ENCODE data around the gene PIK3R6.
A peak's percentile ranks its signal among the peaks of the same experiment; 100 is the strongest.

Gene PIK3R6

GRCh38 chr17:8846768-8847211 lies 20.7 kb downstream of the PIK3R6 start:
- no peak for DNase-seq

- DNase-seq, result no peak
Measured at GRCh38 chr17:8844229-8845218, 22.9 kb downstream of the PIK3R6 start.

- no peak for DNase-seq
Measured at GRCh38 chr17:8843344-8843743, 24.1 kb downstream of the PIK3R6 start.

DNA sequence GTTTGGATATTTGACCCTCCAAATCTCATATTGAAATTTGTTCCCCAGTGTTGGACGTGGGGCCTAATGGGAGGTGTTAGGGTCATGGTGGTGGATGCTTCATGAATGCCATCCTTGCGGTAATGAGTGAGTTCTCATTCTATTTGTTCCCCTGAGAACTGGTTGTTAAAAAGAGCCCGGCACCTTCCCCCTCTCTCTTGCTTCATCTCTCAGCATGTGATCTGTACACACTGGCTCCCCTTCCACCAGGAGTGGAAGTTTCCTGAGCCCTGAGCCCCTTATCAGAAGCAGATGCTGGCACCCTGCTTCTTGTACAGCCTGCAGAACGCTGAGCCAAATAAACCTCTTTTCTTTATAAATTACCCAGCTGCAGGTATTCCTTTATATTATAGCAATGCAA lies 25.6 kb downstream of the PIK3R6 start:
- DNase-seq, result no peak

DNA sequence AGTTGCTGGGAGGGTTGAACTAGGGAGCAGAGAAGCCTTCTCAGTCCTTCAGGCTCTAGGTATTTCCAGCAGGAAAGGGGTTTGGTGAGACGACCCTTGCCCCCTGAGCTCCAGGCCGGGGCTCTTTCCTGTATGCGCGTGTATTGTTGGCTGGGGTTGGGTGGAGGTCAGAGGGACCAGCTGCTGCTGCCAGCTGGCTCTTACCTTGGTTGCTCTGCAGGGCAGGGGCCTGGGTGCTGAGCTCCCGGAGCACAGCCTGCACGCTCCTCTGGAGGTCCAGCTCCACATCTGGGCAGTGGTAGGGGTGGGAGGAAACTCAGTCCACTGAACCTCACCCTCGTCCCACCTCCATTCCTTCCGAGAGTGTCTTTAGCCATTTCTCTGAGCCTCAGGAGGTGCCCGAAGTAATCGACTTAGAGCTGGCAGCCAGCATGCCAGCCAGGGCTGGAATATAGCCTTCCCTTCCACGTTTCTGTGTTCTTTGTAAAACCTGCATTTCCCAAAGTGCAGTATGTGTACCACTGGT lies 28.0 kb downstream of the PIK3R6 start:
- DNase-seq, result no peak

DNA sequence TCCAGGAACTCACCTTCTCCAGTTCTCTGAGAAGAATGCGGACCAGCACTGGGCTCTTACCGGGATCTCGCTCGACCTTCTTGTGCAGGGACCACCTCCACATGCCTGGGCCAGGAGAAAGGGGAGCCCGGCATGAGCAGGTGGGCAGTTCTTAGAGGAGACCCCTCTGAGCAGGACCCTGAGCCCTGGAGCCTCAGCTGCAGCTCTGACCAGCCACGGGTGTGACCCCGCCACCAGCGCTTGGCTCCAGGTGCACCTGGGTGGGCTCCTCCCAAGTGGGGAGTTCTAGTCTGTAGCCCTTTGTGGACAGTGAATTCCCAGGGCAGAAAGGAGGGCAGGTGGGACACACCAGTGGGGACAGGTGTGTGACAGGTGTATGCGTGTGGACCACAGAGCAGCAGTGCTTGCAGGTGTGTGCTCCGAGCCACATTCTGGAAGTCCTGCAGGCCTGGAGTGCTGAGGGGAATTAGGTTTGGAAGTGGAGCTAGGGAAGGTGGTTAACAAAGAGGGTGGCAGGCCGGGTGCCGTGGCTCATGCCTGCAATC lies 28.9 kb downstream of the PIK3R6 start:
- no peak for DNase-seq

DNA sequence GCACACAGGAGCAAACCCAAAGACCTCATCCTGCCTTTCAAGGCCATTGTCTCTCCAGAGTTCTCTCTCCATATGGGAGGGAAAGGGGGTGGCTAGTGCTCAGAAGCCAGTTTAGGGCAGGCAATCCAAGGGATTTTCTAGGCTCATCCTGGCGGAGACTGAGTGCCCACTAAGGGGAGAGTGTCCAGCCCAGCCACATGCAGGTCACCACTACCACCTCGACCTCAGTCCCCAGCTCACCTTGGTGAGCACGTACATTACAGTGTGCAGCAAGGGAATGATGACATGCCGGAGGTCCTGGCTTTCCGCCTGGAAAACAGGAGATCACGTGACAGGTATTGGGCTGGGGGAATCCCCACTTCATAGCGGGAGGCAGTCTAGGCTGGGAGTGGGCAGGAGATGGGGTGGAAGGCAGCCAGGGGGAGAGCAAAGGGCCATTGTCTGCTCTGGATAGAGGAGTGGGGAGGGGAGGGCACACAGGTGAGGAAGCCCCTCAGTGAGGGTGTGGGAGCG lies 29.9 kb downstream of the PIK3R6 start:
- DNase-seq, result no peak

- no peak for DNase-seq
Measured at GRCh38 chr17:8836821-8837562, 30.5 kb downstream of the PIK3R6 start.

- no peak for DNase-seq
Measured at GRCh38 chr17:8835631-8836364, 31.7 kb downstream of the PIK3R6 start.

- no peak for DNase-seq
Measured at GRCh38 chr17:8835106-8835505, 32.4 kb downstream of the PIK3R6 start.

- peak; percentile 40 to 55 for DNase-seq
Measured at GRCh38 chr17:8832711-8833352, 34.6 kb downstream of the PIK3R6 start.

DNA sequence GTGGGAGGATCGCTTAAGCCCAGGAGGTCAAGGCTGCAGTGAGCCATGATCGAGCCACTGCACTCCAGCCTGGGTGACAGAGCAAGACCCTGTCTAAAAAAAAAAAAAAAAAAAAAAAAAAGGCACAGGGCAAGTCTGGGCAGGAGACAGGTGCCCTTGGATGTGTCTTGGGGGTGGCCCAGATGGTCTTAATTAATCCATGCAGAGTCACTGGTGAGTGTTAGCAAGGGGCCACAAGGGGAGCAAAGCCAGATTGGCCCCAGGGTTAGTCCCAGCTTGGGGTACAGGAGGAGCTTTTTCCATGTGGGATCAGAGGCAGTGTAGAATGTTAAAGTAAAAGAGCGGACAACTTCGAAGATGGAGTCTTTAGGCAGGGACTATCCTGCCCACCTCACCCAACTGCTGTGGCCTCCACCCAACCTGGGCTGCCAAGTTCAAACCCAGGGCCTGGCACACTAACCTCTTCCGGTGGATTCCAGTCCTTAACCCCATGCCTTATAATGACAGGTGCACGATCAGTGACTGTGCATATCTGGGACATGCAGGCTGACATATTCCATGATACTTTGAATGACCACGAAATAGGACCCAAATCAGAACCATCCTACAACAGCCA lies 36.1 kb downstream of the PIK3R6 start:
- DNase-seq, result no peak

- DNase-seq, result no peak
Measured at GRCh38 chr17:8830141-8830540, 37.3 kb downstream of the PIK3R6 start.

DNA sequence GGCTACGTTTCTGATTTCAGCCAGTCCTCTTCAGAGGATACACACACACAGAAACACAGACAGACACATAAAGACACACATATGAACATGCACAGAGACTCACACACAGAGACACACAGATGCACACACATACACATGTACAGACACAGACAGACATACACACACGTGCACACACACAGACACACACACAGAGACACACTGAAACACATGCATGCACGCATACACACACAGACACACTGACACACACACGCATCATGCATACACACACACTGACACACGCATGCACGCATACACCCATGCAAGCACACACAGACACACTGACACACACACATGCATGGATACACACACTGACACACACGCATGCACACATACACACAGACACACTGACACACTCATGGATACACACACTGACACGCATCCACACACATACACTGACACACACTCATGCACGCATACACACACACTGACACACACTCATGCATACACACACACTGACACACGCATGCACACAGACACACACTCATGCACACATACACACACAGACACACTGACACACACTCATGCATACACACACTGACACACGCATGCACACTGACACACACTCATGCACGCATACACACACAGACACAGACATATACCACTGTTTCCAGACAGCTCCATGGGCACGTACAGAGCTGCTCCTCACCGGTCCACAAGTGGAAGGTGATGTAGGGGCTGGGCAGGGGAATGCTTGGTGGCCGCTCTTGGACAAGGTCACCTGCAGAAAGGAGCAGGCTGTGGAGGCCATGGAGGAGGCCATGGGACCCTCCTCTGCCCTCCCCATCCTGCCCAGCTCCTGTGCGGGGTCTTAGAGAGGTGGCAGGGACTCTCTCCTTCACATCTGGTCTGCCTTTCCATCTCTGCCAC lies 38.2 kb downstream of the PIK3R6 start:
- DNase-seq, result no peak

DNA sequence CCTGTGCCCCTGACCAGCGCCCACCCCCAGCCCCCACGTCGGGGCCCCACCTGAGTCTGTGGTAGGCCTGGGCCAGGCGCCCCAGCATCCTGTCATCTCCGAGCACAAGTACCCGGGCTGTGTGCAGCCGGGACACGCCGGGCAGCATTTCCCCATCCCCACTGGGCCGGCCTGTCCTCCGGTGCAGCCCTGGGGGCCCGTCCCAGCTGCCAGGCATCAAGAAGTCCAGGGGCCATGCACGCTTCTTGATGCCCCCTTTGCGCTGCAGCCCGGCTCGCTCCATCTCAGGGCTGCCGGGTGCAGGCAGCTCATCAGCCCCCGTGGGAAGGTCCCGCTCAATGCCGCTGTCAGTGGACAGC lies 39.0 kb downstream of the PIK3R6 start:
- DNase-seq, result no peak

GRCh38 chr17:8826808-8827435 lies 40.6 kb downstream of the PIK3R6 start:
- no peak for DNase-seq

DNA sequence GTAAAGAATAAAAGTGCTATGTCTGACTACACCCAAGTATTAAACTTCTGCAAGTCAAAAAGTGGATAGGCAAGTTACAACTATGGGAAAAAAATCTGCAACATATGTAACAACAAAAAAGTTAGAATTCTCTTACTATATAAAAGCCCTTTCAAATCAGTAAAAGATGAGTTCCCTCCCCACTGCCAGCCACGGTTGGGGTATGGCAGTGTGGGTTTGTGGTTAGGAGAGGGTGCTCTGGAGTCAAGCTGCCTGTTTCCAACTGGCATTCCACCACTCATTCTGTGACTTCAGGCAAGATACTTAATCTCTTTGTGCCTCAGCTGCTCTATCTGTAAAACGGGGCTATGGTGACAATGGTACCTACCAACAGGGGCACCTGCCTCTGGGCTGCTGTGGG lies 41.7 kb downstream of the PIK3R6 start:
- no peak for DNase-seq

DNA sequence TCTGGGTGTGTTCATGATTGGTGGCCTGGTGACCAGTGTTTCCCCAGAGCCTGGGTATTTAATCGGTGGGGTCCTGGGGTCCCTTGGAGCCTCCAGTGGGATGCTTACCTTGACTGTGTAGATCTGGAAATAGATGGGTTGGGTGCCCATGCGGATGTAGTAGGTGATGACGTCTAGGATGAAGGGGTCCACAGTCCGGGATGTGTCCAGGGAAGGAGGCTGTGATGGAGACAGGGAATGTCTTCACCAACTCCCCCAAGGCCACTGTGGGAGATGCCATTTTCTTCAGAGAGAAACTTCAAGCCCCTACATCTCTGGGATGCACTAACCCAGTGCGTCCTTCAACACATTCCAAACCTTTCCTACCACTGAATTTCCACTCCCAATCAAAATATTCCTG lies 44.2 kb downstream of the PIK3R6 start:
- DNase-seq, result no peak

DNA sequence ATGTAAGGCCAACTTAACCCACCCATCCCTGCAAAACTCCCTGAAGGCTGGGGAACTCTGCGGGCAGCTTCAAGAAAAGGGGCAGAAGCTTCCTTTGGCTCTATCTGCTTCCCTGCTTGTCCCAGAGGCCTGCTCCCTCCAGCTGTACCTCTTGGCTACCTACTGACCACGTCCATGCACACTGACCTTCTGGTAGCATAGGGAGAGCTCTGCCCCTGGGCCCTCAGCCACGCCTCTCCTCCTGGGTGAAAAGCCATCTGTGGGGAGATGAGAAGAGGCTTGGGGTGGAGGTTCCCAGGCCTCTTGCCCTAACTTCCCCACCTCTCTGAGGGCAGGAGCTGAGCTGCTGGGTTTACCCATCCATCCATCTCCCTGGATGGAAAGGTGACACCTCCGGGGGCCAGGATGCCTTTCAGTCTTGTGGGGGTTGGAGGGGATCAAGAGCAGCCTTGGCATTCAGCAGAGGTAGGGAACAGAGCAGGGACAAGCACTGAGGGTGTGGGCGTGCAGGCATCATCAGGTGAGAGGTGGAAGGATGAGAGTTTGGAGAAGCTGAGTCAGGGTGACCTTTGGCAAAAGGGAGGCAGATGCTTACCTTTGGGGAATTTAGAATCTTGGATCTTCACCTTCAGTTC lies 45.0 kb downstream of the PIK3R6 start:
- no peak for DNase-seq
